H1 (cell line): ENCODE data around the gene MBD5.

Experiments
- POLR2A ChIP-seq, 2 experiments: IDR thresholded peaks; 1 replicate in 1 of 2; 2 replicates in 1 of 2; pipeline ENCODE4 v1.6.1; 2011; ENCODE audit warnings: low read depth in 2 of 2, low read length in 2 of 2, mild to moderate bottlenecking in 2 of 2; ENCODE audit errors: control extremely low read depth in 1 of 2
- SRF ChIP-seq: IDR thresholded peaks from 2 replicates; pipeline ENCODE4 v1.6.1; 2011; ENCODE audit warnings: mild to moderate bottlenecking, low read depth, low read length, moderate library complexity
- TF ChIP-seq, protein P1 (sequence below), 3 experiments: IDR thresholded peaks; 1 replicate in 2 of 3; 2 replicates in 1 of 3; pipeline versions ENCODE4 v1.5.1 to v1.6.1; 2011; ENCODE audit warnings: low read length in 3 of 3, mild to moderate bottlenecking in 3 of 3, inconsistent platforms in 2 of 3, low read depth in 1 of 3, moderate library complexity in 1 of 3; ENCODE audit not compliant: insufficient read depth in 1 of 3; ENCODE audit errors: control extremely low read depth in 1 of 3

DNA sequence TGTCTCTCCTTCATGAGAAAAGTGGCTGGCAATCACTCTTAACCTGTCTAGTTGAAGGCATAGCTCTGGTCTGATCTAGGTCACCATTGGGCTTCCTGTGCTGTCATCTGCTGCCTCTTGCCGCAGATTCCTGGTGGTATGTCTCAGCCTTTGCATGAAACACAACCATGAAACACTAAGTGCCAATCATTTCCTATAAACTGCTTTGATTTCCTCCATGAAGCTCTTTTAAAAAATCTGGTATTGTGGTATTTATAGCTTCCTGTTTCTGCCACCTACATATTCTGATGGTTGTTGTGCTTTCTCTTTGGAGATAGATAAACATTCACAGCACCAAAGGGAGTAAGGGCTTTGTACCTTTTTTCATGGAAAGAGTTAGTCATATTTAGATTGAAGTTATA lies 503.6 kb downstream of the MBD5 start:
- TF ChIP-seq, protein P1, sequence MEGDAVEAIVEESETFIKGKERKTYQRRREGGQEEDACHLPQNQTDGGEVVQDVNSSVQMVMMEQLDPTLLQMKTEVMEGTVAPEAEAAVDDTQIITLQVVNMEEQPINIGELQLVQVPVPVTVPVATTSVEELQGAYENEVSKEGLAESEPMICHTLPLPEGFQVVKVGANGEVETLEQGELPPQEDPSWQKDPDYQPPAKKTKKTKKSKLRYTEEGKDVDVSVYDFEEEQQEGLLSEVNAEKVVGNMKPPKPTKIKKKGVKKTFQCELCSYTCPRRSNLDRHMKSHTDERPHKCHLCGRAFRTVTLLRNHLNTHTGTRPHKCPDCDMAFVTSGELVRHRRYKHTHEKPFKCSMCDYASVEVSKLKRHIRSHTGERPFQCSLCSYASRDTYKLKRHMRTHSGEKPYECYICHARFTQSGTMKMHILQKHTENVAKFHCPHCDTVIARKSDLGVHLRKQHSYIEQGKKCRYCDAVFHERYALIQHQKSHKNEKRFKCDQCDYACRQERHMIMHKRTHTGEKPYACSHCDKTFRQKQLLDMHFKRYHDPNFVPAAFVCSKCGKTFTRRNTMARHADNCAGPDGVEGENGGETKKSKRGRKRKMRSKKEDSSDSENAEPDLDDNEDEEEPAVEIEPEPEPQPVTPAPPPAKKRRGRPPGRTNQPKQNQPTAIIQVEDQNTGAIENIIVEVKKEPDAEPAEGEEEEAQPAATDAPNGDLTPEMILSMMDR (IDR thresholded peaks at IDR 0.05; ENCODE audit: control extremely low read depth in 1 of 3, insufficient read depth in 1 of 3, low read depth in 1 of 3, low read length in 3 of 3), result no peak
- TF ChIP-seq SRF, result no peak
- TF ChIP-seq POLR2A (IDR thresholded peaks at IDR 0.05; ENCODE audit: control extremely low read depth in 1 of 2, low read depth in 2 of 2, low read length in 2 of 2), result no peak
